COLO668 (cell line): ENCODE data around the gene LDLRAD2.
A peak's percentile ranks its signal among the peaks of the same experiment; 100 is the strongest.
"Not testable (repeated sequence)": the region's sequence is repeated elsewhere in the genome, so short reads cannot be mapped to it uniquely, and the experiment has no call there.

ENCODE experiments used
- DNase-seq: peaks from one replicate; lab custom pipeline; 2025; ENCODE audit not compliant: unreplicated experiment; lab: John Stamatoyannopoulos, UW

Gene LDLRAD2

DNA sequence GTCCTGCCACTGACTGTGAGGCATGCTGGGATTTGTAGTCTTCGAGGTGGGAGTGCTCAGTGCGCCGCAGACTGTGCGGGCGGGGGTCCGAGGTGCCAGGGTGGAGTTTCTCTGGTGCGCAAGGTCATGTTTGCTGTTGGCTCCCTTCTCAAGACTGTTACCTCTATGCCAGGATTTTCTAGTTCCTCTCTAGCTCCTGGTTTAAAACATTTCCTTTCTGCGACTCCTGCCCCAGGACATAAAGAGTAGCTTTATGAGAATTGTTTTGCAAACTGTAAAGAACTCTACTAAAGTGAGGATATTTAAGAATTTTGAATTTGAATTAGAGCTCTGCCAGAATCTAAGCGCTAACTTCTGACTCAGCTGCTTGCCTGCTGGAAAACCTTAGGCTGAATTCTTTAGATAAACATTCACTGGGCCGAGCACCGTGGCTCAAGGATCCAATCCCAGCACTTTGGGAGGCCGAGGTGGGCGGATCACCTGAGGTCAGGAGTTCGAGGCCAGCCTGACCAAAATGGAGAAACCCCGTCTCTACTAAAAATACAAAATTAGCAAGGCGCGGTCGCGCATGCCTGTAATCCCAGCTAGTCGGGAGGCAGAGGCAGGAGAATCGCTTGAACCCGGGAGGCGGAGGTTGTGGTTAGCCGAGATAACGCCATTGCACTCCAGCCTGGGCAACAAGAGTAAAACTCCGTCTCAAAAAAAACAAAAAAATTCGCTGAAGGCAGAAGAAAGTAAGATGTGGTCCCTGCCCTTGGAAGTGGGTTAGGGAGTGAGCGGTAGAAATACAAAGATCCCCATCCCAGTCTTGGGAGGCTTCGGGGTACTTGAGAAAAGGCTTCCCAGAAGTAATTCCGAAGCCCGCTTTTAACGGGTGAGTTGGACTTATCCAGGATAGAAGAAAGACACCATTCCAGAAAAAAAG is 28.1 kb upstream of the LDLRAD2 start:
- no peak for DNase-seq

GRCh38 chr1:21785764-21786163 is 26.3 kb upstream of the LDLRAD2 start:
- not testable (repeated sequence) for DNase-seq

GRCh38 chr1:21786640-21787039 is 25.4 kb upstream of the LDLRAD2 start:
- DNase-seq = no peak

- no peak for DNase-seq
Measured at GRCh38 chr1:21793104-21793503, 19.0 kb upstream of the LDLRAD2 start.

- no peak for DNase-seq
Measured at GRCh38 chr1:21794656-21795055, 17.4 kb upstream of the LDLRAD2 start.

DNA sequence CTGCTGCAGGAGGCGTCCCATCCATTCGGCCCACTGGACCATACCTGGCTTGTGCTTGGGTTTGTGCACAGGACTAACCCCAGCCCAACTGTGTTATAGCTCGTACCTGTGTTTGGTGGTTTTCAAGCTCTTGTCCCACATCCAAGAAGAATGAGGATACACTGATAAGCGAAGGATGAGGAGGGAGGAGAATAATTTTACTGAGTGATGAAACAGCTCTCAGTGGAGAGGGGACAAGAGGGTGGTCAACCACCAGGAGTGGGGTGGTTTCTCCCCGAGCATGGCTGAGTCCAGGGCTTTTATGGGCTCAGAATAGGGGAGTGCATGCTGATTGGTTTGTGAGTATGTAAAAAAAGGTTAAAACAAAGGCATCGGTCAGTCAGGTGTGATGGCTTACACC is 17.0 kb upstream of the LDLRAD2 start:
- no peak for DNase-seq

DNA sequence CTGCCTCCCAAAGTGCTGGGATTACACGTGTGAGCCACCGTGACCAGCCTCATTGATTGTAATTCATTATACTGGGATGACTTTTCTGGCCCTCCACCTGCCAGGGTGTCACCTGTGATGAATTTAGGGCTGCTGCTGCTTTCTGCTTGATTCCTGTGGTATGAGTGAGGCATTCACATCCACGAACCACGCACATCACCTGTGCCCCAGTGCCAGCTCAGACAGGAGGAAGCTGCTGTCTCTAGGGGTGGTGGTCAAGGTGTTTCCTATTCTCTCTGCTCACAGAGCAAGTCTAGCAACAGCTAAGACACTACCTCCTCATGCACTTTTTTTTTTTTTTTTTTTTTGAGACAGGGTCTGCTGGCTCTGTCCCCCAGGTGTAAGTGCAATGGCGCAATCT is 12.3 kb upstream of the LDLRAD2 start:
- no peak for DNase-seq

DNA sequence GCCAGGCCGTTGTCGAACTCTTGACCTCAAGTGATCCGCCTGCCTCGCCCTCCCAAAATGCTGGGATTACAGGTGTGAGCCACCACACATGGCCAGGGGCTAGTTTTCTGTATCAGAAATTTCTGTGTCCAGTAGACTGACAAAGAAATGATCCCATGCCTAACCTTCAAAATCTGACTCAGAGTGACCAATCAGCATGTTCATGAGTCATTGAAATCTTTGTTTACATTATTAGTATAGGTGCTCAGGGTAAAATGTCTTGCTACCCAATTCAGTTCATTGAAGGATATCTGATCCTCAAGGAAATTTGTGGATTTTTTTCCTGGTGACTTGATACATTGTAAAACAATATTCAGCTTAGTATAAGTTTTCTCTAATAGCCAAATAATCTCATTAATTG is 11.0 kb upstream of the LDLRAD2 start:
- no peak for DNase-seq

- no peak for DNase-seq
Measured at GRCh38 chr1:21804536-21804935, 7.5 kb upstream of the LDLRAD2 start.

DNA sequence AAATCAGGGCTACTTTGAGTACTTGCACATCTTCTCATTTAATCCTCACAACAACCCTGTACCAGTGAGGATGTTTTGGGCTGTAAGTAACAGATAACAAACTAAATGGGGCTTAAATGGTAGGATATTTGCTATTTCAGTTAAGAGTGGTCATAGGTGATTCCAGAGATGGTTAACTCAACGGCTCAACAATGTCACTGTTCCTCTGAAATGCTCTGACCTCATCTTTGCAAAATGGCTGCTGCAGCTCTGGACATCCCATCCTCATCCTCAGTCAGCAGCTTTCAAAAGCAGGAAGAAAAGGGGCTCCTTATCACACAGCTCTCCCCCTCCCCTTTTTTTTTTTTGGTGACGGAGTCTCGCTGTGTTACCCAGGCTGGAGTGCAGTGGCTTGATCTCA is 1.5 kb downstream of the LDLRAD2 start:
- DNase-seq = no peak

DNA sequence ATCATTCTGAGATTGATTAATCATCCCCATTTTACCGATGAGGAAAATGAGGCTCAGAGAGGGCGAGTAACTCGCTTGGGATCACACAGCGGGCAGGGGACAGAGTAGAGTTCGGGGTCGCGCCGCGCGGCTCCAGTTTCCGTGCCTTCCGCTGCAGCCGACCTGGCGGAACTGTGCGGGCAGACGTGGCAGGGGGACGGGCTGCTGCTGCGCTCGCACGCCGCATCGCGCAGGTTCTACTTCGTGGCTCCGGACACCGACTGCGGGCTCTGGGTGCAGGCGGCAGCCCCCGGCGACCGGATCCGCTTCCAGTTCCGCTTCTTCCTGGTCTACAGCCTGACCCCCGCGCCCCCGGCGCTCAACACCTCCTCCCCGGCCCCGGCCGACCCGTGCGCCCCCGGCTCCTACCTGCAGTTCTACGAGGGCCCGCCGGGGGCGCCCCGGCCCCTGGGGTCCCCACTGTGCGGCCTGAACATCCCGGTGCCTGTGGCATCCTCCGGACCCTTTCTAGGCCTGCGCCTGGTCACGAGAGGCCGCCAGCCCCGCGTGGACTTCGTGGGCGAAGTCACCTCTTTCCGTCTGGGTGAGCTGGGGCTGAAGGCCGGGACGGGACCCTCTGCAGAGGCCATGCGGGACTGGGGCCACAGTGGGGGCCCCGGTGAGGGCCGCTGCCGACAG is 2.3 kb downstream of the LDLRAD2 start:
- no peak for DNase-seq

DNA sequence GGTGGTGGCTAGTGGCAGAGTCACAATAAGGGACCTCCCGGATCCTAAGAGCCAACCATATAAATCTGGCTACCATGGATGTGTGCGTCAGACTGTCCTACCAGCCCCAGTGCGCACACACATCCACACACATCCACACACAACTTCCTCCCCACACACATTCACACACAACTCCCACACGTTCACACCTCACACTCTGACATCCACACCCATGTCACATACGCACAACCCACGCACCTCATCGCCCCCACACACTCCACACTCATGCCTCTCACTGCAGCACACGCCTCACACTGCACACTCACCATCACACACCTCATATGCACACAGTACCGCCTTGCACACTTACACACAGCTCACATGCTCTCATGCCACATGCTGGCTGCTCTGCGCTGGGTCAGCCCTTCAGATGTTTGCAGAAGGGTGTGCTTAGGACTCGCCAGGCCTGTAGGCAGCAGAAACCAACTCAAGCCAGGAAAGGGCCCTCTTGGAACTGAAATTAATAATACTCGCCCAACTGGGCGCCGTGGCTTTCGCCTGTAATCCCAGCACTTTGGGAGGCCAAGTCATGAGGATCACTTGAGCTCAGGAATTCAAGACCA is 3.0 kb downstream of the LDLRAD2 start:
- no peak for DNase-seq

DNA sequence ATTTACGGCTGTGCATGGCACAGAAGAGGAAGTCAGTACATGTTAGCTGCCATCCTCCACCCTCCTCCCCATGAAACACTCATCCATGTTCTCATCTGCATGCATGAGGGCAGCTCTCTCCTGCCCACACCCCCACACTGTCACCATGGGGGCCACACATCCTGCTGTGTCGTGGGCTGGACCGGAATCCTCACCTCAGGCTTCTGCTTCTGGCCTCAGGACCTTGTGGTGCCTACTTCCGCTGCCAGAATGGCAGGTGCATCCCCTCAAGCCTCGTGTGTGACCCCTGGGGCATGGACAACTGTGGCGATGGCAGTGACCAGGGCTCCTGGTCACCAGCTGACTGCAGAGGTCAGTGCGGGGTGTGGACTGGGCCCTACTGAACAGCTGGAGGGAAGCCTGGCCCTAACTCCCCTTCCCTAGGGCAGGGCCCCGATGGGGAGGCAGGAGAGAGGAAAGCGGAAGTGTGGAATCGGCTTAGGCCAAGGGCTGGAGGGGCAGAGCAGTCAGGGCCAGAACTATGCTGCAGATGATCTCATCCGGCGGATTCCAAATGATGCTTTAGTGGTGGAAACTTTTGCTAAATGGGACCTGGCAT is 3.8 kb downstream of the LDLRAD2 start:
- no peak for DNase-seq

GRCh38 chr1:21816602-21817302 is 4.7 kb downstream of the LDLRAD2 start:
- peak; percentile 38 for DNase-seq

DNA sequence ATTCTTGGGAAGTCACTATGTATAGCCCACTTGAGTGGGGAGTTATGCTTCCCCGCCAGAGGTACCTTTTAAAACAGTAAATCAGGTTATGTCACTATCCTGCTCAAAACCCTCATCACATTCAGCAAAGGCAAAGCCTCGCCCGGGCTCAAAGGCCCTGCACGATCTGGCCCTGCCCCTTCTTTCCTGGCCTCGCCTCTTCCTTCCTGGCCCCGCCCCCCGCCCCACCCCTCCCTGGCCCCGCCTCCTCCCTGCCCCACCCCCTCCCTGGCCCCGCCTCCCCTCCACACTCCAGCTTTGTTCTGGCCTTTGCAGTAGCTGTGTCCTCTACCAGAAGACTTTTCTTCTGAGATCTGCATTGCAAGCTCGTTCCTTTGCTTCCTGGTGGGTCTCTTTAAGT is 6.6 kb downstream of the LDLRAD2 start:
- DNase-seq = peak; percentile 23

- DNase-seq = no peak
Measured at GRCh38 chr1:21820597-21821232, 8.7 kb downstream of the LDLRAD2 start.

GRCh38 chr1:21821385-21822019 is 9.4 kb downstream of the LDLRAD2 start:
- no peak for DNase-seq

DNA sequence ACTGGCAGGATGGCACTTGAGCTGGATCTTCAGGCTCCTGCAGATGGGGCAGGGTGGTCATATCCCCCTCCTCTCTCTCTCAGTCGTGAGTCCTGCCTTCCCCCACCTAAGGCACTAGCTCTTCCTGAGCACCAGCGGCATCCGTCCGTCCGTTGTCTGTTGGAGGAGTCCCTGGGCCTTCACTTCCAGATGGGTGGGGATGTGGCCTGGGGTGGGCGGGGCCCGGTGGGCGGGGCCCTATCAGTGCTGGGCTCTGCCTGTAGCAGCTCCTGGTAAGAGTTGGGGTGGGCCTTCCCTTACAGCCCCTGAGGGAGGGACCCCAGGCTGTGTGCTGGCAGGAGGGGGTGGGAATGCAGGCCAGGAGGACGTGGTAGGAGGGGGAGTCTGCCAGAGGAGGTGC is 10.3 kb downstream of the LDLRAD2 start:
- no peak for DNase-seq

DNA sequence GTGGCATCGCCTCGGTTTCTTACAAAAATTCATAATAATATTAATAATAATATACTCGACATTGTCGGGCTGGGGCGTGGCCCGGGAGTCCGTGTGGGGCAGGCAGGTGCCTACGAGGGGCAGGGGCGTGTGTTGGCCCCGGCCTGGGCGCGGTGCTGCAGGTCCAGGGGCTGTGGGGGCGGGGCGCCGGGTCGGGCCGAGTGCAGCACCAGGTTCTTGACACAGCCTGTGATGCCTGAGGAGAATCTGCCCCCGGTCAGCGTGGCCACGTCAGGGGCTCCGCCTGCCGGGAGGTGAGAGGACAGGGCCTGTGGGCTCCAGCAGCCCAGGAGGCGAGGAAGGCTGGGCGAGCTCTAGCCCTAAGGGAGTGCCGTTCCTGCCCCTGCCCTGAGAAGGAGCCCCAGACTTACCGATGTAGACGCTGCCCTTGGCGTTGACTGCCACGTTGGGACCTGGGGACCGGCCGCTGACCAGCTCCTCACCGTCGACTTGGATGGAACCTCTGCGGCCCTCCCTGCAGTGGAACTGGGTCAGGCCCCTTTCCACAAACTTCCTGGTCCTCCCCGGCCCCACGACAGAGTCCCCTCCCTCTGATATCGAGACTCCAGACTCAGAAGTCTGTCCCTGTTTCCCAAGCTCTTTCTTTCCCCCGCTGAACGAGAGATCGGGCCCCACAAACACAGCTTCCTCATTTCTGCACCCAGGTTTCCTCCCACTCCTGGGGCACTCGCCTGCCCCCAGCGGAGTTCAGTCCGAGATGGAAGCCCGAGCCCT is 11.3 kb downstream of the LDLRAD2 start:
- no peak for DNase-seq
